Mononuclear cell (primary cell): ENCODE measurements around the gene CSNK1A1. TPM values are rescaled to one million over a fixed set of nuclear protein-coding genes. Genes with fewer than 3 reads are reported as not detected.
"Not testable (repeated sequence)": the region's sequence is repeated elsewhere in the genome, so short reads cannot be mapped to it uniquely, and the experiment has no call there.

ENCODE experiments used
- H3K27me3 ChIP-seq: 2 replicates; pipeline ENCODE4 v1.6.0; 2011; ENCODE audit warnings: low read length, control low read depth; ENCODE audit not compliant: insufficient read depth
- H3K4me1 ChIP-seq: 2 replicates; pipeline ENCODE4 v1.5.1; 2011; ENCODE audit warnings: mild to moderate bottlenecking, low read length, control low read depth; ENCODE audit not compliant: insufficient read depth
- H3K4me3 ChIP-seq: 2 replicates; pipeline ENCODE4 v1.5.1; 2011; ENCODE audit warnings: mild to moderate bottlenecking, low read length, moderate library complexity
- H3K9me3 ChIP-seq: 2 replicates; pipeline ENCODE4 v1.5.1; 2011; ENCODE audit warnings: low read depth, mild to moderate bottlenecking, control low read depth, low read length
- total RNA-seq: library from RNA; depleted of rRNA; stranded (reverse); fragments of >200 nt; gene quantifications from one replicate; pipeline ENCODE4 v1.2.3, GENCODE V29; 2012

The CSNK1A1 gene
- total RNA-seq, 1 donor: 249 TPM

- no peaks in the 10 kb centered on the region for H3K27me3 ChIP-seq
- no peaks in the 10 kb centered on the region for H3K9me3 ChIP-seq
- H3K4me3 ChIP-seq: no peak overlapping the region
- no peaks in the 10 kb centered on the region for H3K4me1 ChIP-seq
These were observed 98.3 kb downstream of the CSNK1A1 start for GRCh38 chr5:149452665-149453617.

GRCh38 chr5:149452007-149452664 is 99.1 kb downstream of the CSNK1A1 start:
- Histone ChIP-seq H3K9me3 (no peaks in the 10 kb centered on the region), H3K27me3 (no peaks in the 10 kb centered on the region), H3K4me1 (no peaks in the 10 kb centered on the region), H3K4me3 (no peak overlapping the region)

GRCh38 chr5:149450199-149450598 is 101.0 kb downstream of the CSNK1A1 start:
- Histone ChIP-seq H3K4me1 (no peaks in the 10 kb centered on the region), H3K27me3 (no peaks in the 10 kb centered on the region), H3K4me3 (no peak overlapping the region), H3K9me3 (no peaks in the 10 kb centered on the region)

- Histone ChIP-seq H3K4me1 (no peaks in the 10 kb centered on the region), H3K4me3 (no peak overlapping the region)
These were observed 102.2 kb downstream of the CSNK1A1 start for GRCh38 chr5:149448831-149449714.

GRCh38 chr5:149448431-149448830 is 102.8 kb downstream of the CSNK1A1 start:
- H3K4me3 ChIP-seq: no peak overlapping the region
- H3K9me3 ChIP-seq: no peaks in the 10 kb centered on the region
- H3K4me1 ChIP-seq: no peaks in the 10 kb centered on the region
- no peaks in the 10 kb centered on the region for H3K27me3 ChIP-seq

More at GRCh38 chr5:149448831-149449714, 102.2 kb downstream of the CSNK1A1 start:
- H3K9me3 ChIP-seq: no peaks in the 10 kb centered on the region
- H3K27me3 ChIP-seq: no peaks in the 10 kb centered on the region

- Histone ChIP-seq H3K4me3 (no peak overlapping the region), H3K4me1 (no peaks in the 10 kb centered on the region), H3K27me3 (no peaks in the 10 kb centered on the region), H3K9me3 (no peaks in the 10 kb centered on the region)
These were observed 103.6 kb downstream of the CSNK1A1 start for GRCh38 chr5:149447373-149448367.

GRCh38 chr5:149446794-149447193 is 104.4 kb downstream of the CSNK1A1 start:
- not testable (repeated sequence) for H3K4me1 ChIP-seq, H3K9me3 ChIP-seq, H3K4me3 ChIP-seq, H3K27me3 ChIP-seq

- no peaks in the 10 kb centered on the region for H3K27me3 ChIP-seq
- H3K9me3 ChIP-seq: no peaks in the 10 kb centered on the region
- no peaks in the 10 kb centered on the region for H3K4me1 ChIP-seq
- H3K4me3 ChIP-seq: no peak overlapping the region
These were observed 105.4 kb downstream of the CSNK1A1 start for GRCh38 chr5:149445739-149446369.

GRCh38 chr5:149445343-149445738 is 105.9 kb downstream of the CSNK1A1 start:
- Histone ChIP-seq H3K4me3 (no peak overlapping the region), H3K4me1 (no peaks in the 10 kb centered on the region), H3K27me3 (no peaks in the 10 kb centered on the region), H3K9me3 (no peaks in the 10 kb centered on the region)

- not testable (repeated sequence) for H3K4me1 ChIP-seq, H3K9me3 ChIP-seq, H3K27me3 ChIP-seq, H3K4me3 ChIP-seq
These were observed 106.8 kb downstream of the CSNK1A1 start for GRCh38 chr5:149444430-149444829.

- peaks cover 5% of the 10 kb centered on the region for H3K4me1 ChIP-seq
- H3K4me3 ChIP-seq: no peak overlapping the region
- H3K9me3 ChIP-seq: no peaks in the 10 kb centered on the region
- H3K27me3 ChIP-seq: no peaks in the 10 kb centered on the region
These were observed 108.0 kb downstream of the CSNK1A1 start for GRCh38 chr5:149443210-149443609.

GRCh38 chr5:149442563-149443182 is 108.6 kb downstream of the CSNK1A1 start:
- Histone ChIP-seq H3K27me3 (no peaks in the 10 kb centered on the region), H3K9me3 (no peaks in the 10 kb centered on the region), H3K4me1 (peaks cover 5% of the 10 kb centered on the region), H3K4me3 (no peak overlapping the region)
